GM10248 (cell line): ENCODE results near the gene MYRF.

Experiments used
- CTCF ChIA-PET: fragments of 300-600 bp; sonication (Branson Sonifier 250); formaldehyde crosslinking; extraction: SDS; loops from one replicate; lab custom pipeline; 2021; ENCODE audit warnings: antibody characterized with exemption; lab: Yijun Ruan, JAX
- POLR2A ChIA-PET: fragments of 350-650 bp; sonication (Branson Sonifier 250); formaldehyde crosslinking; extraction: SDS; loops from one replicate; lab custom pipeline; 2020; ENCODE audit warnings: antibody characterized with exemption; lab: Yijun Ruan, JAX
- DNase-seq: peaks from one replicate; pipeline ENCODE4 v3.0.0; 2012; ENCODE audit errors: extremely low spot score
- CTCF ChIP-seq: IDR thresholded peaks from 2 replicates; pipeline ENCODE4 v1.5.1; 2012; ENCODE audit warnings: mild to moderate bottlenecking, low read depth; ENCODE audit errors: extremely low read depth, missing control alignments, control extremely low read depth

The MYRF gene

DNA sequence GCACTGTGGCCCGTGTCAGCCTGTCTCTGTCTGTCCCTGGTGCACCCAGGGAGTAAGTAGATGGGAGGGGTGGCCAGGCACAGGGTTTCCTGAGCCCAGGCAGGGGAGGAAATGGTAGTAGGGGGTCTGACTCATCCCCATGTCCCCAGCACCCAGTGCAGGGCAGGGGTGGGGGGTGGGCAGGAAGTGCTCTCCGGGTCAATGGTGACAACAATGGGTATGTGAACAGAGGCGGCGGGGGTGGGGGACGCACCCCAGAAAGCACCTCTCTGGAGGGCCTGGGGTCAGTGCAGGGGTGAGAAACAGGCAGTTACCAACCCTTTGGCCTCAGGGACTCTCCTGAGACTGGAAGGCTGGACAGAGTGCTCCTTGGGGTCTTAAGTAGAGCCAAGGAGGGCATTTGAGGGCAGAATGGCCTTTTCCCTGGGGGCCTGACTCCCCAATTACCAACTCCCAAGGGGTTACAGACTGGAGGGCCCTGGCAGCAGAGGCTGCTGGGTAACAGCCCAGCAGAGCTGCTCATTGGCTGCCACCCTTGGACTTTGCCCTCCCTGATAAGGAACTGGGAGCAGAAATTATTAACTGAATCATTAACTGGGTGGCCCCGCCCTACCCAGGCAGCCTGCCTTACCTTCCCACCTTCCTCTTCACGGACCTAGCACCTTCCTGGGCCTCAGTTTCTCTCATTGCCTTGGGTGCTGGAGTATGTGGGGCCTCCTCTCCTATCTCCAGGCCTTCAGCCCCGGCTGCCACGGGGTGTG lies 4.2 kb downstream of the MYRF start:
- ChIA-PET POLR2A (no interaction called here), CTCF (interaction anchor here (1.0 to 4.2 kb wide), 6 partner anchors 8 to 352 kb away, joined by 3 to 30 read pairs (median 5); no protein-coding TSS in a partner anchor)
- no peak for TF ChIP-seq CTCF
- DNase-seq = peak; percentile 89

GRCh38 chr11:61757213-61757862 lies 4.9 kb downstream of the MYRF start:
- CTCF ChIA-PET = interaction anchor here (1.0 to 4.2 kb wide), 7 partner anchors 9 to 351 kb away, joined by 3 to 30 read pairs (median 6); no protein-coding TSS in a partner anchor

GRCh38 chr11:61760946-61761345 lies 8.5 kb downstream of the MYRF start:
- DNase-seq = no peak
- POLR2A ChIA-PET = no interaction called here
- no peak for TF ChIP-seq CTCF
- CTCF ChIA-PET = interaction anchor here (1.1 to 1.8 kb wide), 2 partner anchors 27 to 37 kb away, joined by 3 to 6 read pairs; no protein-coding TSS in a partner anchor

More at GRCh38 chr11:61757213-61757862, 4.9 kb downstream of the MYRF start:
- POLR2A ChIA-PET = no interaction called here
- no peak for DNase-seq
- TF ChIP-seq CTCF = no peak

GRCh38 chr11:61761440-61762222 lies 9.2 kb downstream of the MYRF start:
- ChIA-PET POLR2A (no interaction called here), CTCF (interaction anchor here (1.1 to 1.8 kb wide), 2 partner anchors 28 to 36 kb away, joined by 3 to 6 read pairs; no protein-coding TSS in a partner anchor)
- no peak for DNase-seq
- TF ChIP-seq CTCF = no peak

DNA sequence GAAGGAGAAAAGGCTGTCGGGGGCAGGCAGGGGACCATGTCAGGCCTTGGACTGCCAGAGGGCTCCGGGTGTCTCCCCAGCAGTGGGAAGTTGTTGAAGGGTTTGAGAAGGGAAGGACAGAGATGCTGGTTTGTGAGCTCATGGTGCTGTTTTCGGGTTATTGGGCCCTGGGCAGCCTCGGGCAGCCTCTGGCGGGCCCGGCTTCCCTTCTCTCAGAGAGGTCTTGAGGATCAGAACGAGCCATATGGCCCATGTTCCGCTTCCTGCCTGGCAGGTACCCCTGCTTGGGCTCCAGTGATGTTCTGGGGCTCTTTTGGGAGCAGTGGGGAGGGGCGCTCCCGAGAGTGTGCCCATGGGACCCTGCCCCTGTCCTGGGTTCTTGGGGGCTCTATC lies 9.8 kb downstream of the MYRF start:
- no peak for DNase-seq
- CTCF ChIA-PET = interaction anchor here (1.1 to 1.8 kb wide), 3 partner anchors 11 to 35 kb away, joined by 3 to 6 read pairs (median 3); no protein-coding TSS in a partner anchor
- TF ChIP-seq CTCF = no peak
- POLR2A ChIA-PET = no interaction called here

GRCh38 chr11:61762798-61763197 lies 10.4 kb downstream of the MYRF start:
- DNase-seq = no peak
- no peak for TF ChIP-seq CTCF
- ChIA-PET POLR2A (no interaction called here), CTCF (interaction anchor here (1.7 to 1.8 kb wide), 2 partner anchors 12 to 29 kb away, joined by 3 to 6 read pairs; no protein-coding TSS in a partner anchor)
